Parathyroid adenoma (tissue), 2 donors: ENCODE data around the gene GORASP2.

Experiments used
- H2AFZ ChIP-seq: fragments of 300-600 bp; sonication (generic); one replicate; pipeline ENCODE4 v1.7.0; 2017; ENCODE audit warnings: antibody characterized with exemption, mild to moderate bottlenecking
- H3K27ac ChIP-seq: fragments of 300-600 bp; sonication (generic); one replicate; pipeline ENCODE4 v1.7.0; 2017
- H3K27me3 ChIP-seq: fragments of 300-600 bp; sonication (generic); one replicate; pipeline ENCODE4 v1.7.0; 2017; ENCODE audit warnings: low read length; ENCODE audit not compliant: control insufficient read depth, insufficient read depth
- H3K36me3 ChIP-seq: fragments of 300-600 bp; sonication (generic); one replicate; pipeline ENCODE4 v1.7.0; 2017; ENCODE audit warnings: low read length; ENCODE audit not compliant: control insufficient read depth, insufficient read depth
- H3K4me1 ChIP-seq: fragments of 300-600 bp; sonication (generic); one replicate; pipeline ENCODE4 v1.7.0; 2017; ENCODE audit warnings: control low read depth
- H3K4me2 ChIP-seq: fragments of 300-600 bp; sonication (generic); one replicate; pipeline ENCODE4 v1.7.0; 2017; ENCODE audit warnings: low read length
- H3K4me3 ChIP-seq: fragments of 300-600 bp; sonication (generic); one replicate; pipeline ENCODE4 v1.7.0; 2017; ENCODE audit warnings: low read depth, low read length
- H3K79me2 ChIP-seq: fragments of 300-600 bp; sonication (generic); one replicate; pipeline ENCODE4 v1.7.0; 2017; ENCODE audit warnings: control low read depth
- H3K9ac ChIP-seq: fragments of 300-600 bp; sonication (generic); one replicate; pipeline ENCODE4 v1.7.0; 2017; ENCODE audit warnings: mild to moderate bottlenecking
- H3K9me3 ChIP-seq: fragments of 300-600 bp; sonication (generic); one replicate; pipeline ENCODE4 v1.7.0; 2017; ENCODE audit warnings: low read length; ENCODE audit not compliant: control insufficient read depth
- TF ChIP-seq, protein P1 (sequence below): fragments of 300-600 bp; sonication (generic); IDR thresholded peaks from one replicate; pipeline ENCODE4 v1.7.0; 2017; ENCODE audit warnings: antibody characterized with exemption, mild to moderate bottlenecking
- donor health status: primary hyperparathyroidism.

The GORASP2 gene

GRCh38 chr2:170922634-170923494 is 6.2 kb upstream of the GORASP2 start:
- H3K4me1 ChIP-seq = no peaks in the 10 kb centered on the region
- no peaks in the 10 kb centered on the region for H3K27me3 ChIP-seq
- TF ChIP-seq, protein P1, sequence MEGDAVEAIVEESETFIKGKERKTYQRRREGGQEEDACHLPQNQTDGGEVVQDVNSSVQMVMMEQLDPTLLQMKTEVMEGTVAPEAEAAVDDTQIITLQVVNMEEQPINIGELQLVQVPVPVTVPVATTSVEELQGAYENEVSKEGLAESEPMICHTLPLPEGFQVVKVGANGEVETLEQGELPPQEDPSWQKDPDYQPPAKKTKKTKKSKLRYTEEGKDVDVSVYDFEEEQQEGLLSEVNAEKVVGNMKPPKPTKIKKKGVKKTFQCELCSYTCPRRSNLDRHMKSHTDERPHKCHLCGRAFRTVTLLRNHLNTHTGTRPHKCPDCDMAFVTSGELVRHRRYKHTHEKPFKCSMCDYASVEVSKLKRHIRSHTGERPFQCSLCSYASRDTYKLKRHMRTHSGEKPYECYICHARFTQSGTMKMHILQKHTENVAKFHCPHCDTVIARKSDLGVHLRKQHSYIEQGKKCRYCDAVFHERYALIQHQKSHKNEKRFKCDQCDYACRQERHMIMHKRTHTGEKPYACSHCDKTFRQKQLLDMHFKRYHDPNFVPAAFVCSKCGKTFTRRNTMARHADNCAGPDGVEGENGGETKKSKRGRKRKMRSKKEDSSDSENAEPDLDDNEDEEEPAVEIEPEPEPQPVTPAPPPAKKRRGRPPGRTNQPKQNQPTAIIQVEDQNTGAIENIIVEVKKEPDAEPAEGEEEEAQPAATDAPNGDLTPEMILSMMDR = no peak
- no peaks in the 10 kb centered on the region for H3K9me3 ChIP-seq
- no peak overlapping the region for H3K4me3 ChIP-seq
- H3K36me3 ChIP-seq = no peaks in the 10 kb centered on the region
- H3K9ac ChIP-seq = no peak overlapping the region
- no peak overlapping the region for H3K27ac ChIP-seq
- no peaks in the 10 kb centered on the region for H3K79me2 ChIP-seq
- H2AFZ ChIP-seq = no peak overlapping the region
- no peak overlapping the region for H3K4me2 ChIP-seq

DNA sequence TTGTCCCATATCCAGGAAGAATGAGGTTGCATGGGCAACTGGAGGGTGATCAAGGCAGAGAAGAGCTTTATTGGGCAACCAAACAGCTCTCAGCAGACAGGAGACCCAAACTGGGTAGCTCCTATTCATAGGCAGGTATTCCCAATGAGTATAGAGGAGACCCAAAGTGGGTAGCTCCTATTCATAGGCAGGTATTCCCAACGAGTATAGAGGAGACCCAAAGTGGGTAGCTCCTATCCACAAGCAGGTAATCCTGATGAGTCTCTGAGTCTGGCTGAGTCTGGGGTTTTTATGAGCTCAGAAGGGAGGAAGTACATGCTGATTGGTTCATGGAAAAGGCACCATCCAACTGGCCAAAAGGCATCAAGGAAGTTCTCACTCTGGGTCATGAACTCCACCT is 5.3 kb upstream of the GORASP2 start:
- TF ChIP-seq, protein P1 = no peak
- no peaks in the 10 kb centered on the region for H3K79me2 ChIP-seq
- H3K9ac ChIP-seq = no peak overlapping the region
- no peaks in the 10 kb centered on the region for H3K27me3 ChIP-seq
- no peaks in the 10 kb centered on the region for H3K36me3 ChIP-seq
- no peak overlapping the region for H3K27ac ChIP-seq
- no peaks in the 10 kb centered on the region for H3K4me1 ChIP-seq
- H3K9me3 ChIP-seq = no peaks in the 10 kb centered on the region
- no peak overlapping the region for H3K4me2 ChIP-seq
- H3K4me3 ChIP-seq = no peak overlapping the region
- no peak overlapping the region for H2AFZ ChIP-seq

- H3K9me3 ChIP-seq = no peaks in the 10 kb centered on the region
- TF ChIP-seq, protein P1 = no peak
- H3K9ac ChIP-seq = no peak overlapping the region
- peaks cover 1% of the 10 kb centered on the region for H3K79me2 ChIP-seq
- no peak overlapping the region for H3K4me3 ChIP-seq
- no peaks in the 10 kb centered on the region for H3K27me3 ChIP-seq
- no peak overlapping the region for H3K4me2 ChIP-seq
- H3K4me1 ChIP-seq = no peaks in the 10 kb centered on the region
- no peak overlapping the region for H3K27ac ChIP-seq
- H2AFZ ChIP-seq = no peak overlapping the region
- H3K36me3 ChIP-seq = no peaks in the 10 kb centered on the region
Measured at GRCh38 chr2:170924969-170925368, 4.1 kb upstream of the GORASP2 start.

- H3K4me2 ChIP-seq = no peak overlapping the region
- no peaks in the 10 kb centered on the region for H3K27me3 ChIP-seq
- no peak overlapping the region for H3K9ac ChIP-seq
- H3K36me3 ChIP-seq = no peaks in the 10 kb centered on the region
- no peak overlapping the region for H2AFZ ChIP-seq
- no peaks in the 10 kb centered on the region for H3K4me1 ChIP-seq
- H3K79me2 ChIP-seq = peaks cover 11% of the 10 kb centered on the region
- H3K9me3 ChIP-seq = no peaks in the 10 kb centered on the region
- H3K27ac ChIP-seq = no peak overlapping the region
- TF ChIP-seq, protein P1 = no peak
- no peak overlapping the region for H3K4me3 ChIP-seq
Measured at GRCh38 chr2:170925923-170926322, 3.1 kb upstream of the GORASP2 start.
